OCI-LY7 (cell line): ENCODE results near the gene IPCEF1.

ENCODE experiments used
- EZH2phosphoT487 ChIP-seq: fragments of 200-600 bp; sonication (generic); IDR thresholded peaks from 2 replicates; pipeline ENCODE4 v1.6.1; 2018; ENCODE audit warnings: low read depth, borderline replicate concordance, mild to moderate bottlenecking, mixed run types, antibody characterized with exemption, low read length, moderate library complexity, mixed read lengths
- TF ChIP-seq, protein P1 (sequence below): fragments of 200-600 bp; sonication (generic); conservative IDR thresholded peaks from 2 replicates; pipeline ENCODE4 v1.5.1; 2014; ENCODE audit warnings: mild to moderate bottlenecking, antibody characterized with exemption, low read length, moderate library complexity, mixed read lengths

DNA sequence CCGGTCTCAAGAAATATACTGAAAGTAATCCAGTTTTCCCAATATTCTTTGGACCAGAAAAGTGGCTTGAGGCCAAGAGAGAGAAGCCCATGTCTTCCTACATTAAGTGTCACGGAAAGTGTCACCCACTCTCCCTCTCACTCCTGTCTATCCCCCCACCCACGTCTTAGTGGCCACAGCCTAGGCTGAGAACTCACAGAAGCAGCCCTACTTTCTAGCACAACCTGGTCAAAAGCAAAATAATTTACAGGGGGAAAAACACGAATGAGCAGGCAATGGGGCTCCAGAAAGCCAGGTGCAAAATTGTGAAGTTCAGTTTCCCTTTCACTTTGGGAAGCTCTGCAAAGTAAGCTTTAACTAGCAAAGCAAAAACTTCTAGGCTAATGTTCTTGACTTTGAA is 199.5 kb downstream of the IPCEF1 start:
- TF ChIP-seq, protein P1, sequence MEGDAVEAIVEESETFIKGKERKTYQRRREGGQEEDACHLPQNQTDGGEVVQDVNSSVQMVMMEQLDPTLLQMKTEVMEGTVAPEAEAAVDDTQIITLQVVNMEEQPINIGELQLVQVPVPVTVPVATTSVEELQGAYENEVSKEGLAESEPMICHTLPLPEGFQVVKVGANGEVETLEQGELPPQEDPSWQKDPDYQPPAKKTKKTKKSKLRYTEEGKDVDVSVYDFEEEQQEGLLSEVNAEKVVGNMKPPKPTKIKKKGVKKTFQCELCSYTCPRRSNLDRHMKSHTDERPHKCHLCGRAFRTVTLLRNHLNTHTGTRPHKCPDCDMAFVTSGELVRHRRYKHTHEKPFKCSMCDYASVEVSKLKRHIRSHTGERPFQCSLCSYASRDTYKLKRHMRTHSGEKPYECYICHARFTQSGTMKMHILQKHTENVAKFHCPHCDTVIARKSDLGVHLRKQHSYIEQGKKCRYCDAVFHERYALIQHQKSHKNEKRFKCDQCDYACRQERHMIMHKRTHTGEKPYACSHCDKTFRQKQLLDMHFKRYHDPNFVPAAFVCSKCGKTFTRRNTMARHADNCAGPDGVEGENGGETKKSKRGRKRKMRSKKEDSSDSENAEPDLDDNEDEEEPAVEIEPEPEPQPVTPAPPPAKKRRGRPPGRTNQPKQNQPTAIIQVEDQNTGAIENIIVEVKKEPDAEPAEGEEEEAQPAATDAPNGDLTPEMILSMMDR, result no peak
- no peak for TF ChIP-seq EZH2phosphoT487
